Measurements from ENCODE around the gene AHCY.
"Not testable (repeated sequence)": the region's sequence is repeated elsewhere in the genome, so short reads cannot be mapped to it uniquely, and the experiment has no call there.

AHCY gene

DNA sequence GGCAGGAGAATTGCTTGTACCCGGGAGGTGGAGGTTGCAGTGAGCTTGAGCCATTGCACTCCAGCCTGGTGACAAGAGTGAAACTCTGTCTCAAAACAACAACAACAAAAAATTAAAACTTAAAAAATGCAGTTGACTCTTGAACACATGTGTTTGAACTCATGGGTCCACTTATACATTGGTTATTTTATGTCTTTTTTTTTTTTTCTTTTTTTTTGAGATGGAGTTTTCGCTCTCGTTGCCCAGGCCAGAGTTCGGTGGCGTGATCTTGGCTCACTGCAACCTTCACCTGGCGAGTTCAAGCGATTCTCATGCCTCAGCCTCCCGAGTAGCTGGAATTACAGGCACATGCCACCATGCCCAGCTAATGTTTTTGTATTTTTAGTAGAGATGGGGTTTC lies 39.7 kb downstream of the AHCY start:
- not testable (repeated sequence) for H3K27me3 ChIP-seq (ENCODE audit: control insufficient read depth, insufficient read depth, low read length); H3K36me3 ChIP-seq (ENCODE audit: control insufficient read depth, insufficient read depth, low read length); H3K4me1 ChIP-seq (ENCODE audit: control insufficient read depth, insufficient read depth, low read length)

GRCh38 chr20:34262488-34263288 lies 40.5 kb downstream of the AHCY start:
- H3K4me3 ChIP-seq (ENCODE audit: low read depth, low read length) = no peak overlapping the region
- H3K27me3 ChIP-seq (ENCODE audit: control insufficient read depth, insufficient read depth, low read length) = no peaks in the 10 kb centered on the region
- H3K9ac ChIP-seq (ENCODE audit: low read depth, low read length) = no peak overlapping the region
- no peaks in the 10 kb centered on the region for H3K36me3 ChIP-seq (ENCODE audit: control insufficient read depth, insufficient read depth, low read length)
- no peaks in the 10 kb centered on the region for H3K9me3 ChIP-seq (ENCODE audit: control insufficient read depth, insufficient read depth, low read length)
- no peaks in the 10 kb centered on the region for H3K4me1 ChIP-seq (ENCODE audit: control insufficient read depth, insufficient read depth, low read length)

More for the DNA sequence above, 39.7 kb downstream of the AHCY start:
- H3K9me3 ChIP-seq (ENCODE audit: control insufficient read depth, insufficient read depth, low read length); H3K9ac ChIP-seq (ENCODE audit: low read depth, low read length); H3K4me3 ChIP-seq (ENCODE audit: low read depth, low read length): not testable (repeated sequence)

DNA sequence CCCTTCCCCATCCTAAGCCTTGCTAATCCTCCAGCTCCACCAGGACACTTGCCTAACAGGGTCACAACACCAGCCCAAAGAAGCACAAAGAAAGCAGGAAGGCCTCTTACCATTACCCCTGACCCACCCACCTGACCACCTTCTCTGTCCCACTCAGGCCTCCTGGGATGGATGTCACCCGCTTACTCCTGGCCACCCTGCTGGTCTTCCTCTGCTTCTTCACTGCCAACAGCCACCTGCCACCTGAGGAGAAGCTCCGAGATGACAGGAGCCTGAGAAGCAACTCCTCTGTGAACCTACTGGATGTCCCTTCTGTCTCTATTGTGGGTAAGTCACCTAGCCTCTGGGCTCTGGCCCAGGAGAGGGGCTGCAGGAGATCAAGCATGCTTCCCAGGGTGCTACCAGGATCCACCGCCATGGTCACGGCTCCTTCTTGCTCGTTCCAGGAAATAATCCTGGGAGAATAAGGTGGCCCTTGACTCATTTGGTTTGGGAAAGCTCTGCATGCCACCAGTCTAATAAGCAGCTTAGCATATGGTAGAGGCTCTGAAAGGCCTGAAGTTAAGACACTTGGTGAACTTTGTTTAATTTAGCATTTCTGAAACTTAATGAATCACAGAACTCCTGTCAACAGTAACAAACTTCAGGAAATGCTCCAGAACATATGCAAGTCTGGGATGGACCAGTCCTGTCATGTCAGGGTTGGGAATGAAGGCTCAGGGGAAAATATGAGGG lies 42.8 kb downstream of the AHCY start:
- Histone ChIP-seq H3K4me3 (ENCODE audit: low read depth, low read length) (no peak overlapping the region), H3K4me1 (ENCODE audit: control insufficient read depth, insufficient read depth, low read length) (no peaks in the 10 kb centered on the region), H3K27me3 (ENCODE audit: control insufficient read depth, insufficient read depth, low read length) (no peaks in the 10 kb centered on the region), H3K9me3 (ENCODE audit: control insufficient read depth, insufficient read depth, low read length) (no peaks in the 10 kb centered on the region), H3K36me3 (ENCODE audit: control insufficient read depth, insufficient read depth, low read length) (no peaks in the 10 kb centered on the region), H3K9ac (ENCODE audit: low read depth, low read length) (no peak overlapping the region)

DNA sequence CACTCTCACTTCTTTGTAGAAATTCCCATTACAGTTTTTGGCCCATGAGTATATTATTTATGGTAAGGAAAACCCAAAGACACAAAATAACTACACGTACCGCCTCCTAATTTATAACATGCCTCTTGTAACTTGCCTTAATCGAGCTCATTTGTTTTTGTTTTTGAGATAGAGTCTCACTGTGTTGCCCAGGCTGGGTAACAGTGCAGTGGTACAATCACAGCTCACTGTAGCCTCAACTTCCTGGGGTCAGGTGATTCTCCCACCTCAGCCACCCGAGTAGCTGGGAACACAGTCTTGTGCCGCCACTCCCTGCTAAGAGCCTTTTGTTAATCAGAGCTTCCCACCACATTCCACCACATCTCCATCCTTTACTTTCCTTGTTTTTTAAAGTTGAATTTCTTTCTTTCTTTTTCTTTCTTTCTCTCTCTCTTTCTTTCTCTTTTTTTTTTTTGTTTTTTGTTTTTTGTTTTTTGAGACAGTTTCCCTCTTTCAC lies 46.5 kb downstream of the AHCY start:
- no peaks in the 10 kb centered on the region for H3K36me3 ChIP-seq (ENCODE audit: control insufficient read depth, insufficient read depth, low read length)
- H3K4me1 ChIP-seq (ENCODE audit: control insufficient read depth, insufficient read depth, low read length) = no peaks in the 10 kb centered on the region
- no peaks in the 10 kb centered on the region for H3K27me3 ChIP-seq (ENCODE audit: control insufficient read depth, insufficient read depth, low read length)
- H3K9ac ChIP-seq (ENCODE audit: low read depth, low read length) = no peak overlapping the region
- H3K4me3 ChIP-seq (ENCODE audit: low read depth, low read length) = no peak overlapping the region
- no peaks in the 10 kb centered on the region for H3K9me3 ChIP-seq (ENCODE audit: control insufficient read depth, insufficient read depth, low read length)

DNA sequence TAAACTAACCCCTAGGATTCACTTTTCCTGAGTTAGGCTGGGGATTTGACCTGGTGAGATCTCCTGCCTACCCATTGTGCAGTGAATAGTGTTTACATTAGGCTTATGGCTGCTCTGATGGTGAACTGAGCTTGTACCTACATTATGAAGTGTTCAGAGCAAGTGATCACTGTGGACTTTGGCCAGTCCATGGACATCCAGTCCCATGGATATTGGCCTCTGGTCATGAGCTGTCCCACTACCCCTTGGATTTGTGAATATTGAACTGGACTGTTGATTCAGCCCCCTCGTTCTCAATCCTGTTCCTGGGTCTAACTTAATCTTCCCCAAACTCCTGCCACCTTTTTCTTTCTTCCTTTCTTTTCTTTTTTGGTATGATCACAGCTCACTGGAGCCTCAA lies 48.2 kb downstream of the AHCY start:
- no peaks in the 10 kb centered on the region for H3K9me3 ChIP-seq (ENCODE audit: control insufficient read depth, insufficient read depth, low read length)
- no peaks in the 10 kb centered on the region for H3K36me3 ChIP-seq (ENCODE audit: control insufficient read depth, insufficient read depth, low read length)
- H3K9ac ChIP-seq (ENCODE audit: low read depth, low read length) = no peak overlapping the region

GRCh38 chr20:34252431-34253086 lies 50.6 kb downstream of the AHCY start:
- H3K4me3 ChIP-seq (ENCODE audit: low read depth, low read length); H3K4me1 ChIP-seq (ENCODE audit: control insufficient read depth, insufficient read depth, low read length); H3K9me3 ChIP-seq (ENCODE audit: control insufficient read depth, insufficient read depth, low read length); H3K36me3 ChIP-seq (ENCODE audit: control insufficient read depth, insufficient read depth, low read length); H3K27me3 ChIP-seq (ENCODE audit: control insufficient read depth, insufficient read depth, low read length); H3K9ac ChIP-seq (ENCODE audit: low read depth, low read length): not testable (repeated sequence)

More for the DNA sequence above, 48.2 kb downstream of the AHCY start:
- Histone ChIP-seq H3K4me3 (ENCODE audit: low read depth, low read length) (no peak overlapping the region), H3K27me3 (ENCODE audit: control insufficient read depth, insufficient read depth, low read length) (no peaks in the 10 kb centered on the region), H3K4me1 (ENCODE audit: control insufficient read depth, insufficient read depth, low read length) (no peaks in the 10 kb centered on the region)

GRCh38 chr20:34251619-34252018 lies 51.5 kb downstream of the AHCY start:
- H3K36me3 ChIP-seq (ENCODE audit: control insufficient read depth, insufficient read depth, low read length) = no peaks in the 10 kb centered on the region
- no peak overlapping the region for H3K4me3 ChIP-seq (ENCODE audit: low read depth, low read length)
- H3K4me1 ChIP-seq (ENCODE audit: control insufficient read depth, insufficient read depth, low read length) = peaks cover 3% of the 10 kb centered on the region
- H3K9ac ChIP-seq (ENCODE audit: low read depth, low read length) = no peak overlapping the region
- no peaks in the 10 kb centered on the region for H3K9me3 ChIP-seq (ENCODE audit: control insufficient read depth, insufficient read depth, low read length)
- H3K27me3 ChIP-seq (ENCODE audit: control insufficient read depth, insufficient read depth, low read length) = no peaks in the 10 kb centered on the region

GRCh38 chr20:34250005-34250404 lies 53.1 kb downstream of the AHCY start:
- H3K36me3 ChIP-seq (ENCODE audit: control insufficient read depth, insufficient read depth, low read length) = no peaks in the 10 kb centered on the region
- H3K9me3 ChIP-seq (ENCODE audit: control insufficient read depth, insufficient read depth, low read length) = no peaks in the 10 kb centered on the region

DNA sequence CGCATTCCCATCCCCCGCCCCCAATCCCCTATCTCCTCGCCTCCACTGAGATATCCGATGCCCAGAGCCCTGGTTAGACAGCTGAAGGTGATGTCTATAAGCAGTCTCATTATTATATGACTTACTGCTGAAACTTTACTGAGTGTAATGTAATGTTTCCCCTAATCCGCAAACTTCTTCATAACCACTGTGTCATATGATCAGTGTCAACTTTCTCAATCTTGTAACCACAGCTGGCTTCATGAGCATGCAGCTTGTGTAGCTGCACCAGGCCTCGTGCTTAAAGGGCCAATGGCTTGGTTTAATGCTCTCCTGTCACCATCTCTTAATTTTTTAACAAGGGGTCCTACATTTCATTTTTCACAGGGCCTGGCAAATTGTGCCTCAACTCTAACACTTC lies 53.9 kb downstream of the AHCY start:
- Histone ChIP-seq H3K4me1 (ENCODE audit: control insufficient read depth, insufficient read depth, low read length) (peaks cover 3% of the 10 kb centered on the region), H3K9ac (ENCODE audit: low read depth, low read length) (no peak overlapping the region), H3K4me3 (ENCODE audit: low read depth, low read length) (no peak overlapping the region), H3K27me3 (ENCODE audit: control insufficient read depth, insufficient read depth, low read length) (no peaks in the 10 kb centered on the region), H3K36me3 (ENCODE audit: control insufficient read depth, insufficient read depth, low read length) (no peaks in the 10 kb centered on the region), H3K9me3 (ENCODE audit: control insufficient read depth, insufficient read depth, low read length) (no peaks in the 10 kb centered on the region)

More at GRCh38 chr20:34250005-34250404, 53.1 kb downstream of the AHCY start:
- no peak overlapping the region for H3K4me3 ChIP-seq (ENCODE audit: low read depth, low read length)
- no peak overlapping the region for H3K9ac ChIP-seq (ENCODE audit: low read depth, low read length)
- H3K4me1 ChIP-seq (ENCODE audit: control insufficient read depth, insufficient read depth, low read length) = peaks cover 3% of the 10 kb centered on the region
- H3K27me3 ChIP-seq (ENCODE audit: control insufficient read depth, insufficient read depth, low read length) = no peaks in the 10 kb centered on the region

DNA sequence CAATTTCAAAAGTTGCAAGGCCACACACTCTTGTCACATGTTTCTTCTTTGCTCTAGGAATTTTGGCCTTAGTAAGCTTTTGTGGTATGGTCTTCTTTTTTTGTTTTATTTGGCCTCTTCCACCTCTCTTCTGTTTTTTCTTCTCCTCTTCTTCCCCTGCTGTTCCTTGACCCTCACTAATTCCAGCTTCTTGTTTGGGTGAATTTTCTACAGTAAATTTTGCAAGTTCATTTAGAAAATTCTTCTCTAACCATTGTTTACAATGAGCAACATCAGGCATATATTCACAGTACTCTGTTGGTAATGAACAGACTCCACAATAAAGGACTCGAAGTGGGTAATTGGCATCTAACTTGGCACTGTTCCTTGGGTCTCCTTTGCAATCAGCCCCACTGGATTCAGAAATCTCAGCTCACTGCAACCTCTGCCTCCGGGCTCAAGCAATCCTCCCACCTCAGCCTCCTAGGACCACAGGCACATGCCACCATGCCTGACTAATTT lies 57.0 kb downstream of the AHCY start:
- Histone ChIP-seq H3K4me1 (ENCODE audit: control insufficient read depth, insufficient read depth, low read length) (peaks cover 3% of the 10 kb centered on the region), H3K9me3 (ENCODE audit: control insufficient read depth, insufficient read depth, low read length) (no peaks in the 10 kb centered on the region), H3K4me3 (ENCODE audit: low read depth, low read length) (no peak overlapping the region), H3K9ac (ENCODE audit: low read depth, low read length) (no peak overlapping the region), H3K36me3 (ENCODE audit: control insufficient read depth, insufficient read depth, low read length) (no peaks in the 10 kb centered on the region), H3K27me3 (ENCODE audit: control insufficient read depth, insufficient read depth, low read length) (no peaks in the 10 kb centered on the region)

GRCh38 chr20:34243377-34243776 lies 59.8 kb downstream of the AHCY start:
- Histone ChIP-seq H3K9ac (ENCODE audit: low read depth, low read length) (no peak overlapping the region), H3K27me3 (ENCODE audit: control insufficient read depth, insufficient read depth, low read length) (no peaks in the 10 kb centered on the region), H3K36me3 (ENCODE audit: control insufficient read depth, insufficient read depth, low read length) (no peaks in the 10 kb centered on the region), H3K9me3 (ENCODE audit: control insufficient read depth, insufficient read depth, low read length) (no peaks in the 10 kb centered on the region), H3K4me1 (ENCODE audit: control insufficient read depth, insufficient read depth, low read length) (no peaks in the 10 kb centered on the region), H3K4me3 (ENCODE audit: low read depth, low read length) (no peak overlapping the region)

Measured in iPS-15b (cell line).